HK-2 (cell line): ENCODE results near the gene NPY.

Experiments
- DNase-seq: peaks from one replicate; pipeline ENCODE4 v3.0.0-alpha.2; 2018; ENCODE audit not compliant: unreplicated experiment

NPY gene

GRCh38 chr7:24316340-24316739 lies 32.4 kb downstream of the NPY start:
- DNase-seq, result no peak

GRCh38 chr7:24318326-24318725 lies 34.3 kb downstream of the NPY start:
- DNase-seq, result no peak

- no peak for DNase-seq
These were observed 35.2 kb downstream of the NPY start for GRCh38 chr7:24319209-24319608.

GRCh38 chr7:24323961-24324480 lies 40.0 kb downstream of the NPY start:
- DNase-seq, result no peak

- DNase-seq, result no peak
These were observed 41.7 kb downstream of the NPY start for GRCh38 chr7:24325708-24326107.

GRCh38 chr7:24328050-24328449 lies 44.1 kb downstream of the NPY start:
- DNase-seq, result no peak

- no peak for DNase-seq
These were observed 44.9 kb downstream of the NPY start for GRCh38 chr7:24328894-24329293.

- no peak for DNase-seq
These were observed 50.0 kb downstream of the NPY start for GRCh38 chr7:24334012-24334411.

GRCh38 chr7:24334627-24335026 lies 50.6 kb downstream of the NPY start:
- no peak for DNase-seq

- DNase-seq, result no peak
These were observed 52.5 kb downstream of the NPY start for GRCh38 chr7:24336461-24336860.

GRCh38 chr7:24337180-24337579 lies 53.2 kb downstream of the NPY start:
- DNase-seq, result no peak

GRCh38 chr7:24339575-24339974 lies 55.6 kb downstream of the NPY start:
- no peak for DNase-seq

GRCh38 chr7:24340727-24341126 lies 56.7 kb downstream of the NPY start:
- no peak for DNase-seq
